IPS-18c (cell line): ENCODE results near the gene IMPA2.
"Not testable (repeated sequence)": the region's sequence is repeated elsewhere in the genome, so short reads cannot be mapped to it uniquely, and the experiment has no call there.

Experiments used
- H3K4me3 ChIP-seq: 2 replicates; pipeline ENCODE4 v1.7.0; 2013; ENCODE audit warnings: low read depth, mild to moderate bottlenecking, low read length, moderate library complexity; ENCODE audit not compliant: insufficient read depth
- H3K9me3 ChIP-seq: one replicate; pipeline ENCODE4 v1.6.1; 2013; ENCODE audit warnings: mild to moderate bottlenecking, low read length, moderate library complexity; ENCODE audit not compliant: control insufficient read depth, insufficient read depth

IMPA2 gene

DNA sequence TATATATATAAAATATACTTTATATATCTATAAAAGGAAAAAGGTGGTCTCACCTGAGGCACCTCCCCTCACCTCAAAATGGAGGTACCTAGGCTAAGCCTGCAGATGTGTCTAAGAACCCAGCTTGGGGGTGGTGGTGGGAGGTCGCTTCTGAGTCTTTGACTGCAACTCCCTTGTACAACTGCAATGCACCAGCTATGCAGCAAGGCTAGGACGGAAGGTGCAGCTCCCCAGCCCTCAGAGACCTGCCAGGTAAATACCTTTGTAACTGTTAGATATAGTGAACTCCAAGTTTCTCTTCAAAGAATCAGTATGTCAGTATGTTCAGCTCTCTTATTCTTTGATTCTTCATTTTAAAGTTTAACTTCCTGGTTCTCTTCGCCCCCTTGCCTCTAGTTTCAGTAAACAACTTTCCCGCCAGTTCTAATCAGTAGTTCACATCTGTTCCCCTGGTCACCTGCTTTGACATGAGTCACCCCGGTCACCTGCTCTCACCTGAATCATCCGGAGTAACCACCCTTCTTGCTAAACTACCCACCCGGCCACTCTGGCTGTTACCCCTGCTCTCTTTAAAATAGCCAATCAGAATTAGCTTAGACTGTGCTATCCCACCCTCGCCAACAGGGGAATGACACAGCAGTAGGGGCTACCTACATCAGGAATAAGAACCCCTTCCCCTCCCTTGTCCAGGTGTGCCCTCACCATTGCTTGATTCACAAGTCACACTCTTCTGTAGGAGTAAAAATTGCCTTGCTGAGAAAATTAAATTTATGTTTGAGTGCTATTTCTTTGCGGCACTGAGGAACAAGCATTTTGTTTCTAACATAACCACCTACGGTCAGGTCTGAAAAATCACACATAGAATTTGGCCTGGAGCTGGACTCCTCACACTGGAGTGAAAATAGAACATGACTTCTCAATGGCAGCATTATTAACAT is 24.7 kb upstream of the IMPA2 start:
- Histone ChIP-seq H3K9me3 (peaks cover 6% of the 10 kb centered on the region), H3K4me3 (no peak overlapping the region)

DNA sequence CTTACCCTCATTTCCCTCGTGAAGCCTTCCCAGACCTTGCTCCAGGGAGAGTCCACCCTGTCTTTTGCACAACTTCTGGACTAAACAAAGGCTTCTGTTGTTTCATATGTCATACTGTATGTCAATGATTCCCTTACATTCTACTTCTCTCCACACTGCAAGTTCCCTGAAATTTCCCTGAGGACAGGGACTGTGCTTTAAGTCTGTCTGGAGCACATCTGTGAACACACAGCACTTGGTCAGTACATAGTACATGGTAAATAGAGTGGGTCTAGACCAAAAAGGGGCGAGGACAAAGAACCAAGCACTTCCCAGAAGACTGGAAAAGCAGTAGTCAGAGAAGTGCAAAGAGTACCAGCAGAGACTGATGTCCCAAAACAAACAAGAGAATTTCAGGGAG is 23.7 kb upstream of the IMPA2 start:
- Histone ChIP-seq H3K9me3 (peaks cover 6% of the 10 kb centered on the region), H3K4me3 (no peak overlapping the region)

DNA sequence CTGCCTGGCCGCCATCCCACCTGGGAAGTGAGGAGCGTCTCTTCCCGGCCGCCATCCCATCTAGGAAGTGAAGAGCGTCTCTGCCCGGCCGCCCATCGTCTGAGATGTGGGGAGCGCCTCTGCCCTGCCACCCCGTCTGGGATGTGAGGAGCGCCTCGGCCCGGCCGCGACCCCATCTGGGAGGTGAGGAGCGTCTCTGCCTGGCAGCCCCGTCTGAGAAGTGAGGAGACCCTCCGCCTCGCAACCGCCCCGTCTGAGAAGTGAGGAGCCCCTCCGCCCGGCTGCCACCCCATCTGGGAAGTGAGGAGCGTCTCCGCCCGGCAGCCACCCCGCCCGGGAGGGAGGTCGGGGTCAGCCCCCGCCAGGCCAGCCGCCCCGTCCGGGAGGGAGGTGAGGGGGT is 21.7 kb upstream of the IMPA2 start:
- H3K4me3 ChIP-seq, H3K9me3 ChIP-seq: not testable (repeated sequence)

DNA sequence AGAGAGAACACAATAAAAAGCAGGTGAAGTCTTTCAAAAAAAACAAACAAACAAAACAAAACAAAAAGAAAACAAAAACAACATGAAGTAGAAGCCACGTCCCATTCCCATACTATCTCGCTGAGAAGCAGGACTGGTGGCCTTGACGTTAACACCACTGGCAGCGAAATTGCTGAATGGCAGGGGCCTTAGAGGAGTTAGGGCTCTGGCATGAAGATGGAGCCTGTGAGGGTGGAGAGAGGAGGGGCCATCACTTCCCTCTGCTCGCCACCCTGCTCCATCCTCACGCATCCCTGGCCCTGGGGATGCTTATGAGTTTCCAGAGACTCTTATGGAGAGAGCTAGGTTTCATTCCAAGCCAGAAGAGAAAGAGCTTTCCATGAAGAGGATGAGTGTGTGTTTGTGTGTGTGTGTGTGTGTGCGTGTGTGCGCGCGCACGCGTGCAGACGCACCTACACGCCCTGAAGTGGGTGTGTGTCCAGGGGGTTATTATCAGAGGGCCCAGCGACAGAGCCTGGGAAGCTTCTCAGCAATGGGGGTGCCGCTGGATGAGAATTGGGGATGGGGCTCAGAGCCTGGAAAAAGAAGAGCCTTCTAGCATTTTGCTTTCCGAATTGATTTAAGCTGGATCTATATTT is 20.4 kb upstream of the IMPA2 start:
- H3K9me3 ChIP-seq = peaks cover 8% of the 10 kb centered on the region
- H3K4me3 ChIP-seq = no peak overlapping the region

DNA sequence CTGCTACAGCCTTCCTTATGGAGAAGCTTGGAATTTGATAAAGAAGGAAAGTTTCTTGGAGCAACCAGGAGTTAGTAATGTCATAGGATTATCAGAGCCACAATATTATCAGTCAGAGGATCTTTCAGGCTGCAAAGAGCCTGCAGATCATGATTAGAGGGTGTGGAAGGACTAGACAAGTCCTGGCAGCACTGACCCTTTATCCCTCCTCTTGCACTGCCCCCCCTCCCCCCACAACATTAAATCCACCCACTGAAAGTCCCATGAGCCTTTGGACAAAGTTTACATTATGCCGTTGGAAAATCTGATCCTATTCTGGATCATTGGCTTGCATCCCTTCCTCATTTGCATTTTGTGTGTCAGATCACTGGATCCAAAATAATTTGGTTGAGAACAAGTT is 18.7 kb upstream of the IMPA2 start:
- Histone ChIP-seq H3K4me3 (no peak overlapping the region), H3K9me3 (peaks cover 2% of the 10 kb centered on the region)

DNA sequence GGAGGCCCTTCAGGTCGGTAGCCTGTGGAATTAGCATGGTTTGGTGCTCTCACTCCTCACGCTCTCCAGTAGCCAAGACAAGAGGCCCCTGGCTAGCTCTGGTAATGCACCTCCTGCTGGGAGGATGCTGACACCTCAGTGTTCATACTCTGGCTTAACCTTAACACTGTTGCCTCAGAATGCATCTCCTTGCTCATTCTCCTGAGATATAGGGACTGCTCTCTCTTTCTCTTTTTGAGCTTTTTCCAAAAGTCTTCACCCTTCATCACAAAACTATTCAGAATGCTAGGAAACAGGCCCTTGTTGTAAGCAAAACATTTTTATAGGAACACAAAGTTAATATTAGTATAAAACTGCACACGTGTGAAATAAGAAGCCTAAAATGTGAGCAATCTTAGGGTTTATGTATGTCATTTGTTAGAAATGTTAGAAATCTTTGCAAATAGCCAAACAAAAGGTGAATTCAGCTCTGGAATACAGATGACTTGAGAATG is 17.3 kb upstream of the IMPA2 start:
- H3K4me3 ChIP-seq = no peak overlapping the region
- peaks cover 2% of the 10 kb centered on the region for H3K9me3 ChIP-seq

DNA sequence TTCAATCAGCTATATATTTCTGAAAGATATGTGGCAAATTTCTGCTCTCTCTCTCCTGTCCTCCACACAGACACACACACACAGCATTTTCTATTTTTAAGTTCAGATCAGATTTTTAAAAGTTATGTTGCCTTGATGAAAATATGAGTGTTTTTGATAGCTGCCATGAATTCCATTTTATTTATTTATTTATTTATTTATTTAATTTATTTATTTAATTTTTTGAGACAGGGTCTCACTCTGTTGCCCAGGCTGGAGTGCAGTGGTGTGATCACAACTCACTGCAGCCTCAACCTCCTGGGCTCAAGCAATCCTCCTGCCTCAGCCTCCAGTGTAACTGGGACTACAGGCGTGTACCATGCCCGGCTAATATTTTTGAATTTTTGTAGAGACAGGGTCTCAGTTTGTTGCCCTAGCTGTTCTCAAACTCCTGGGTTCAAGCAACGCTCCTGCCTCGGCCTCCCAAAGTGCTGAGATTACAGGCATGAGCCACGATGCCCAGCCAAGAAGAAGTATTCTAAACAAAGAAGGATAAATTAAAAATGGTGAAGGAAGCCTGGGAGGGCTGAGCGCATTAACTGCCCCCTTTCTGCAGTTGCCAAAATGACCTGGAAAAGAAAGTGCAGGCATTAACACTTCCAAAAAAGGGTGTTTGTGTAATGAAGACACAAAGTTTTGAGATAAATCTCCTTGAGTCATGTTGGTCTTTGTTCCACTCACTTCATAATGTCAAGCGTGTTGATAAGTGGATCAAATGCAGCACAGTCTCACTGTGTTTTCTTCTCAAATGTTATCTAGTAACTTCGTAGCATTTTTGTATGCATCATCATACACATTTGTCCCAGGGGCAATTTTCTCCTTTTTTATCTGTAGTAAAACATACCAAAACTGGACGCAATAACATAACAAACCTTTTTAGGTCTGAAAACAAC is 11.1 kb upstream of the IMPA2 start:
- Histone ChIP-seq H3K4me3 (no peak overlapping the region), H3K9me3 (no peaks in the 10 kb centered on the region)

DNA sequence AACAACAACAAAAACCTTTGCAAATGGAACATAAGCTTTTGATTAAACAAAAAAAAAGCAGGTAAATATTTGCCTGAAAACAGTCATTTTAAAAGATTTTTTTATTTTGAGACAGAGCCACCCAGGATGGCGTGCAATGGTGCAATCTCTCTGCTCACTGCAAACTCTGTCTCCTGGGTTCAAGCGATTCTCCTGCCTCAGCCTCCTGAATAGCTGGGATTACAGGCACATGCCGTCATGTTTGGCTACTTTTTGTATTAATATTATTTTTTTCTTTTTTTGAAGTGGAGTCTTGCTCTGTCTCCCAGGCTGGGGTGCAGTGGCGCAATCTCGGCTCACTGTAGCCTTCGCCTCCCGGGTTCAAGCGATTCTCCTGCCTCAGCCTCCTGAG is 10.5 kb upstream of the IMPA2 start:
- H3K9me3 ChIP-seq, H3K4me3 ChIP-seq: not testable (repeated sequence)

DNA sequence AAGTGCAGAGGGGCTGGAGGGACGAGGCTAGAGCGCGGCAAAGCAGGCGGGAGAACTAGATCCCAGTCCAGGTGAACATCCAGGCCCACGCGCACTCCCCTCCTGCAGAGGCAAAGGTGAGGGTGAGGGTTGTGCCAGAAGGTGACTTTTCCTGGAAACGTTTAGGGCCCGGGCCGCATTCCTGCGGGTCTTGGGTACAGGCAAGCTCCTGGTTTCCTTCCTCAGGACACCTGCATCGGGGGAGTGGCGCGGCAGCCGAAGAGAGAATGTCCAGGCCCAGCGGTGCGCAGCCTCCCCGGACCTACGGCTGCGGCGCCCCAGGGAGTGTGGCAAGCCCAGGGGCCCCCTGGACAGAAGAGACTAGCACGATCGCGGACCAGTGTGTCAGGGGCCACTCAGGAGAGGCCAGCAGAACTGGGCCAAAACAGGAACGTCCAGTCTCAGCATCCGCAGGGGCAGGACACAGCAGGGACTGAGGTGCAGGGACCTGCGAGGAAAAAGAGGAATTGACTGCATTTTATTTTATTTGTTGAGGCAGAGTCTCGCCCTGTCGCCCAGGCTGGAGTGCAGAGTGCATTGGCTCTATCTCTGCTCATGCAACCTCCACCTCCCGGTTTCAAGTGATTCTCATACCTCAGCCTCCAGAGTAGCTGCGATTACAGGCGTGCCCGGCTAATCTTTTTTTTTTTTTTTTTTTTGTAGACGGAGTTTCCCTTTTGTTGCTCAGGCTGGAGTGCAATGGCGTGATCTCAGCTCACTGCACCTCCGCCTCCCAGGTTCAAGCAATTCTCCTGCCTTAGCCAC is 8.7 kb upstream of the IMPA2 start:
- H3K4me3 ChIP-seq = no peak overlapping the region
- H3K9me3 ChIP-seq = no peaks in the 10 kb centered on the region

DNA sequence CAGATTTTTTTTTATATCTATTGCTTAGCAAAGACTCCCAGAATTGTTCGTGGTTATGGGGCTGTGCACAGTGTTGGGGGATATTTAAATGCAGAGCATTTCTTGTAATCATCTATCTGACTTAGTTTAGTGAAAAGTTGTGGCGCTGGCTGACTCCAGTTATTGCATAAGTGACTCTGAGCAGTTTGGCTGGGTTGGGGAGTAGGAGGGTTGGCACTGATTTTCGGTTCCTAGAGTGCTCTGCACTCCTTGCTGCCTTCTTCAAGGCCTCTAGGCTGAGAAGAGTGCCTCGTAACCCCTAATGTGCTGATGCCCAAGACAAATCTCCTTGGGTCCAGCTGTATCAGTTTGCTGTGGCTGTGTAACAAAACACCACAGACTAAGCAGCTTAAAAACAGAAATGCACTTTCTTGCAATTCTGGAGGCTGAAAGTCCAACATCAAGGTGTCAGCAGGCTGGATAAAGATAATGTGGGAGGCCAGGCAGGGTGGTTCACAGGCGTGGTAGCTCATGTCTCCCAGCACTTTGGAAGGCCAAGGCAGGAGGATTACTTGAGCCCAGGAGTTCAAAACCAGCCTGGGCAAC is 6.5 kb upstream of the IMPA2 start:
- no peaks in the 10 kb centered on the region for H3K9me3 ChIP-seq
- H3K4me3 ChIP-seq = no peak overlapping the region

DNA sequence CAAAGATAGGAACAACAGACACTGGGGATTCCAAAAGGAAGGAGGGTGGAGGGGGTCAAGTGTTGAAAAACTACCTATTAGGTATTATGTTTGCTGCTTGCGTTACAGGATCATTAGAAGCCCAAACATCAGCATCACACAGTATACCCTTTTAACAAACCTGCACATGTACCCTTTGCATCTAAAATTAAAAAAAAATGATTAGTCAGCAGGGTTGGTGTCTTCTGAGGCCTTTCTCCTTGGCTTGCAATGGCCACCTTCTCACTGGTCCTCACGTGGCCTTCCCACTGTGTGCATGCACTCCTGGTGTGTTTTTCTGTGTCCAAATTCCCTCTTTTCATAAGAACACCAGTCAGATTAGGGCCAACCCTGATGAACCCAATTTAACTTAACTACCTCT is 5.6 kb upstream of the IMPA2 start:
- Histone ChIP-seq H3K4me3 (no peak overlapping the region), H3K9me3 (no peaks in the 10 kb centered on the region)

DNA sequence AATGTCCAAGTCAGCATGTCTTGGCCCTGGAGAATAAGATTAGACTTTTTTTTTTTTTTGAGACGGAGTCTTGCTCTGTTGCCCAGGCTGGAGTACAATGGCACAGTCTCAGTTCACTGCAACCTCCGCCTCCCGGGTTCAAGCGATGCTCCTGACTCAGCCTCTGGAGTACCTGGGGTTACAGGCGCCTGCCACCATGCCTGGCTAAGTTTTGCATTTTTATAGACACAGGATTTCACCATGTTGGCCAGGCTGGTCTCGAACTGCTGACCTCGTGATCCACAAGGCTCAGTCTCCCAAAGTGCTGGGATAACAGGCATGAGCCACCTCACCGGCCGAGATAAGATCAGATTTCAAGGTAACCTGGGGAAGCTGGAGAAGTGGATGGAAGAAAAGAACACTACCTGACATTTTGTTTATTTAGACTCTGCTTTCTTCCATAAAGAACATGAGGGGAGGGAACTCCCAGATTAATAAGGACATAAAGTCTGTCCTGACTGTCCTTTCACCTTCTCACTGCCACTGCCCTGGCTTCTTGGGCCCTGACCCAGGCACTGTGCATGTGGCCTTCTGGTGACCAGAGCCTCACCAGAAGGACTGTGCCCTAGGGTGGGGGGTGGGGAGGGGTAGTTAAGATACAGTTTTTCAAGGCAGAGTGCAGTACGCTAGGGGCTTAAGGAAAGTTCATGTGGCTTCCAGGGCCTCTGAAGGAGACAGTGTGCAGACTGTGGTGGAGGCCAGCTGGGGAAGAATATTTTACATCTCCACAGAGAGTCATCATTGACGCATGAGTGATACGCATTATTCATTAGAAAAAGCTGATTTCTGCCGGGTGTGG is 4.8 kb upstream of the IMPA2 start:
- Histone ChIP-seq H3K9me3 (no peaks in the 10 kb centered on the region), H3K4me3 (no peak overlapping the region)

DNA sequence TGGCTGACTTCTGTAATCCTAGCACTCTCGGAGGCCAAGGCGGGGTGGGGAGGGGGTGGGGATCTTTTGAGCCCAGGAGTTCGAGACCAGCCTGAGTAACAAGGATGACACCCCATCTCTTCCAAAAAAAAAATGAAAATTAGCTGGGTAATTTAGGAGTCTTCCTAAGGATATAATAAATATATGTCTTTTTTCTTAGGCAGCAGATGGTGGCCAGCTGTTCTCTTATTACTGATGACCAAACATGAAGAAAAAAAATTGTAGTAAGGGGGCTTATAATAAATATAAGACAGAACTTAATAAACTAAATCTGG is 4.2 kb upstream of the IMPA2 start:
- no peaks in the 10 kb centered on the region for H3K9me3 ChIP-seq
- no peak overlapping the region for H3K4me3 ChIP-seq

DNA sequence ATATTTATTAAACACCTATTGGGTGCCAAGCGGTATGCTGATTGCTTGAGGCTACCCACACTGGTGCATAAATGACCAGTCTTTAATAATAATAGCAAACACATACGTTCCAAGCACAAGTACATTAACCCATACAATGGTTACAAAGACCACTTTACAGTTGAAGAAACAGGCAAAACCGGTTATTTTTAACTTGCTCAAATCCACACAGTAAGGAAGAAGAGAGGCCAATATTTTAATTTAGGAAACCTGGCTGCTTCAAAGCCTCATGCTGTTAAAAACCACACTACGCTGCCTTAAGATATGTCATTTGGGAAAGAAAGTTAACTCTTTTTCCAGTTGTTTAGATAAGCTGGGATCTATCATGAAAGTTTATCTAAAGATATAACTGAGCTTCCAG is 2.4 kb upstream of the IMPA2 start:
- Histone ChIP-seq H3K9me3 (no peaks in the 10 kb centered on the region), H3K4me3 (no peak overlapping the region)

DNA sequence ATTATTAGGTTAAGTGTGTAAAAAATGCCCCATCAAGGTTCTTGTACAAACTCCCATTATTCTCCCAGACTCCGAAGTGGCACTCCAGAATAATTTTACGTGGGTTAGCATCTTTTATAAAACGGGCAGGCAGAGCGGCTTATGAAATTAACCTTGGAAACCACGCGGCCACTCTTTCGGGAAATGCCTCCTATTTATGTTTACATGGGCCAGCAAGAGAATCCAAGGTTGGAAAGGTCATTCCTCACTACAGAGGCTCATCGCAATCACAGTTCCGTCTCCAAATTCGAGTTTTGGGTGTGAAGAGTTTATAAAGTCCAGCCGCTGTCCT is 1.2 kb upstream of the IMPA2 start:
- no peaks in the 10 kb centered on the region for H3K9me3 ChIP-seq
- peak overlapping the region; percentile 77 for H3K4me3 ChIP-seq
